GM18505 (cell line): ENCODE measurements around the gene NSD1.
"Not testable (repeated sequence)": the region's sequence is repeated elsewhere in the genome, so short reads cannot be mapped to it uniquely, and the experiment has no call there.

Source experiments
- ATAC-seq: cut with Tn5 transposase; IDR thresholded peaks from one replicate; pipeline ENCODE4 v1.9.1; 2021; ENCODE audit not compliant: unreplicated experiment
- POLR2A ChIP-seq: IDR thresholded peaks from 4 replicates; pipeline ENCODE4 v1.6.1; 2011; ENCODE audit warnings: borderline replicate concordance; ENCODE audit not compliant: insufficient read depth, insufficient read length; ENCODE audit errors: extremely low read depth

The NSD1 gene

GRCh38 chr5:177146891-177147638 lies 13.5 kb downstream of the NSD1 start:
- no peak for TF ChIP-seq POLR2A
- no peak for ATAC-seq

DNA sequence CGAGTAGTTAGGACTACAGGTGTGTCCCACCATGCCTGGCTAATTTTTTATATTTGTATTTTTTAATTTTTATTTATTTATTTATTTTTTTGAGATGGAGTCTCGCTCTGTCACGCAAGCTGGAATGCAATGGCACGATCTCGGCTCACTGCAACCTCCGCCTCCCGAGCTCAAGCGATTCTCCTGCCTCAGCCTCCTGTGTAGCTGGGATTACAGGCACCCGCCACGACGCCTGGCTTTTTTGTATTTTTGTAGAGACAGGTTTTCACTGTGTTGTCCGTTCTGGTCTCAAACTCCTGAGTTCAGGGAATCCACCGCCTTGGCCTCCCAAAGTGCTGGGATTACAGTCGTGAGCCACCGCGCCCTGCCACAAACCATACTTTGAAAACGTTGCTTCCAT lies 16.5 kb downstream of the NSD1 start:
- ATAC-seq, result not testable (repeated sequence)

DNA sequence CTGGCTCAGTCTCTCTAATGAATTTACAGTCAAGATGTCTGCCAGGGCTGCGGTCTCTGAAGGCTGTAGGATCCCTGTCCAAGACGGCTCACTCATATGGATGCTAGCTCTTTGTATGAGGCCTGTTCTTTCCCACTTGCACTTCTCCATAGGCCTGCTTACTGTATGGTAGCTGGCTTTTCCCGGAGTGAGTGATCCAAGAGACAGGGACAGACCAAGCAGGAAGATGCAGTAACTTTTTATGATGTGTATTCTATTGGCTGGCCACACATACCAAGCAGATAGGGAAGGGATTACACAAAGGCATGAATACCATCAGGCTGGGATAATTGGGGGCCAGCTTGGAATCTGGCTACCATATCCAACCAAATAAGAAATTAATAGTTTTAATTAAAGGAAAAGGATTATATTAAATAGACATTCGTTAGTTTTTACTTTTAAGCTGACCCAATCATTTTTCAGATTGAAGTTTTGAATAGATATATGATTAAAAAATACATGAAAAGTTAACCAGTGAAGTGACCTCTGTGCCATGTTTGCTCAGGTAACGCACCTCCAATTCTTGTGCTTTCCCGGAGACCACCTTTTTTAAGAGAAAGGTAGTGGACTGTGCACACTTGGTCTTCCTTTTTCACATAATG lies 20.6 kb downstream of the NSD1 start:
- no peak for ATAC-seq
- no peak for TF ChIP-seq POLR2A

GRCh38 chr5:177162379-177162778 lies 28.8 kb downstream of the NSD1 start:
- no peak for TF ChIP-seq POLR2A
- ATAC-seq, result no peak

DNA sequence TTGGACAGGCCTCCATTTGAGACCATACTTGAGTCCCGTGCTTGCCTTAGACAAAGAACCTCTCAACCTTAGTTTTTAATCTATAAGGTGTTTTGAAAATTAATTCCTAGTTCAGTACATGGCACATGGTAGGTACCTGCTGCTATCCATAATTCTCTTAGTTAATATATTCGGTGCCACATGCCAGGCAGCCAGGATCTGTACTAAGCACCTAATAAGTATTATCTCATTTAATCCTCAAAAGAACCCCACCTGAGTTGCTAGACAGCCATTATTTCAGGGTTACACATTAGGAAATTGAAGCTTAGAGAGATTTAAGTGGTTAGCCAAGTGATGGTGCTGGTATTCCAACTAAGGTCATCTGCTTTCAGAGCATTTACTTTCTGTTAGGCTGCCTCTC lies 29.9 kb downstream of the NSD1 start:
- ATAC-seq, result no peak
- TF ChIP-seq POLR2A, result no peak

- TF ChIP-seq POLR2A, result no peak
- ATAC-seq, result no peak
Observed at GRCh38 chr5:177169271-177169670, 35.7 kb downstream of the NSD1 start.

DNA sequence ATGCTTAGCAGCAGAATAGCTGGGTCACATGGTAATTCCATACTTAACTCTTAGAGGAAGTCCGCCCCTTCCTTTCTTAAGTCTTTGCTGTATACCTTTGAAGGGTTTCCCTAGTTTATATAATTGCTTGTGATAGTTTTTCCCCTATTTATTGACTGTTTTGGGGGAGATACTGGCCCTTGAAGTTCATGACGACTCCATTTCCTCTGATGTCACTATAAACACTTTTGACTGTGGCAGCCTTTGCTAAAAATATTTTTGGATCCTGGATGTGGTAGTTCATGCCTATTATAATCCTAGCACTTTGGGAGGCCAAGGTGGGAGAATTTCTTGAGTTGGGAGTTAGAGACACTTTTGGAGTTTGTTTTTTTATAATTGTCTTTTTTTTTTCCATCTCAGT lies 38.4 kb downstream of the NSD1 start:
- TF ChIP-seq POLR2A, result no peak
- no peak for ATAC-seq

GRCh38 chr5:177175336-177175735 lies 41.8 kb downstream of the NSD1 start:
- TF ChIP-seq POLR2A, result no peak
- no peak for ATAC-seq

- no peak for TF ChIP-seq POLR2A
- no peak for ATAC-seq
Observed at GRCh38 chr5:177176175-177176711, 42.7 kb downstream of the NSD1 start.

DNA sequence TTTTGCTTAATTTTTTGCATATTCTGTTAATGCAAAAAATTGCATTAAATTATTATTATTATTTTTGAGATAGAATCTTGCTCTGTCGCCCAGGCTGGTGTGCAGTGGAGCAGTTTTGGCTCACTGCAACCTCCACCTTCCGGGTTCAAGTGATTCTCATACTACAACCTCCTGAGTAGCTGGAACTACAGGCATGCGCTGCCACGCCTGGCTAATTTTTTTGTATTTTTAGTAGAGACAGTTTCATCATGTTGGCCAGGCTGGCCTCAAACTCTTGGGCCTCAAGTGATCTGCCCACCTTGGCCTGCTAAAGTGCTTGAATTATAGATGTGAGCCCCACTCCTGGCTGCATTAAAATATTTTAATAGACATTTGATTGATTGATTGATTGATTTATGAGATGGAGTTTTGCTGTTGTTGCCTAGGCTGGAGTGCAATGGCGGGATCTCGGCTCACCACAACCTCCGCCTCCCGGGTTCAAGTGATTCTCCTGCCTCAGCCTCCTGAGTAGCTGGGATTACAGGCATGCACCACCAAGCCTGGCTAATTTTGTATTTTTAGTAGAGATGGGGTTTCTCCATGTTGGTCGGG lies 44.4 kb downstream of the NSD1 start:
- ATAC-seq, result not testable (repeated sequence)

DNA sequence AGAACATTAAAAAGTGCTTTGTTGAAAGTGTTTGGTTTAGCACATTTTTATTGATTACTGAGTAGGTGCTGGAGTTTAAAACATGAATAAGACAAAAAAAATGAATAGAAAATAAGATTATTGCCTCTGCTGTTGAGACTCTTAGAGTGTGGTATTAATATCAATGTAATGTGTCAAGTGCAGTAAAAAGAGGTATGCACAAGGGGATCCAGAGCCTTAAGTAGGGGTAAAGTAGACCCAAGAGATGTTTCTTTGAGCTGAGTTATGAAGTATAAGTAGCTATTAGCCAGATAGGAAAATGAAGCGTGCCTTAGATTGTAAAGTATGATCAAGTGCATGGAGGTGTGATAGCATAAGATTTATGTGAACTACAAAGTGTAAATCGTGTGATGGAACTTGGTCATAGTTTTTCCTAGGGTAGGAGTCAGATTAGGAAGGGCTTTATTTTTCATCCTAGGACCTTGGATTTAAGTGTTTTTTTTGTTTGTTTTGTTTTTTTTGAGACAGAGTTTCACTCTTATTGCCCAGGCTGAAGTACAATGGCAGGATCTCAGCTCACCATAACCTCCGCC lies 45.2 kb downstream of the NSD1 start:
- ATAC-seq, result no peak
- no peak for TF ChIP-seq POLR2A

DNA sequence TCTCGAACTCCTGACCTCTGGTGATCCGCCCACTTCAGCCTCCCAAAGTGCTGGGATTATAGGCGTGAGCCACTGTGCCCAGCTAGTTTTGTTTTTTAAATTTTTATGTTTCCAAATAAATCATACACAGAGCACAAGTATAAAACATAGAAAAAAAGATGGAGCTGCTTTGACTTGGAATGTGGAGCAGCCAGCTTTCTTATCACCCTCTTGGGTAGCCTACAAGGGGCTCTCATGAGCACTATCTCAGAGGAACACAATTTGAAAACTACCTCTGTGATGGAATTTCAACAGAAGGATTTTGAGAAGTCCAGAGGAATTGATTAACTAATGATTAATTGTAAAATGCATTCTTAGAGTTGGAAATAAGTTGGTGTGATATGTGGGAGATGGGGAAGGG lies 45.9 kb downstream of the NSD1 start:
- ATAC-seq, result no peak
- no peak for TF ChIP-seq POLR2A

- ATAC-seq, result no peak
- TF ChIP-seq POLR2A, result no peak
Observed at GRCh38 chr5:177183142-177183541, 49.6 kb downstream of the NSD1 start.
